ENCODE results near the gene PRUNE2.

PRUNE2 gene

GRCh38 chr9:76734716-76735115 is 171.2 kb downstream of the PRUNE2 start:
- DNase-seq (ENCODE audit: low read depth) = no peak

- DNase-seq (ENCODE audit: low read depth) = no peak
These were observed 172.8 kb downstream of the PRUNE2 start for GRCh38 chr9:76733096-76733495.

- DNase-seq (ENCODE audit: low read depth) = no peak
These were observed 173.5 kb downstream of the PRUNE2 start for GRCh38 chr9:76732341-76732958.

DNA sequence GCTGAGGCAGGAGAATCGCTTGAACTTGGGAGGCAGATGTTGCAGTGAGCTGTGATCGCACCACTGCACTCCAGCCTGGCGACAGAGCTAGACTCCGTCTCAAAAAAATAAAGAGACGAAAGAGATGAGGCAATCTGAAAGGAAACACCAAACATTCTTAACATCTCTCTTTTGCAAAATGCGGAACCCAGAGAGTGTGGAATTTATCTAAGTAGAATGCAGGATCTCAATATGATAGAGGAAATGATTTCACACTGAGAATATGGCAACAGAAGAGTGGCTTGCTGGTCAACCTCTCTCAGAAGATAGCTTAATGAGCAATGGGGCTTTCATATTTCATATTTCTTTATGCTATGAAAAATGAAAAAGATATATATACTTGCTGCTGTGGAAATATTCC is 175.1 kb downstream of the PRUNE2 start:
- no peak for DNase-seq (ENCODE audit: low read depth)

- no peak for DNase-seq (ENCODE audit: low read depth)
These were observed 175.8 kb downstream of the PRUNE2 start for GRCh38 chr9:76729980-76730737.

- DNase-seq (ENCODE audit: low read depth) = no peak
These were observed 176.8 kb downstream of the PRUNE2 start for GRCh38 chr9:76729116-76729515.

- DNase-seq (ENCODE audit: low read depth) = no peak
These were observed 180.0 kb downstream of the PRUNE2 start for GRCh38 chr9:76725885-76726284.

GRCh38 chr9:76725011-76725546 is 180.8 kb downstream of the PRUNE2 start:
- no peak for DNase-seq (ENCODE audit: low read depth)

- DNase-seq (ENCODE audit: low read depth) = no peak
These were observed 185.7 kb downstream of the PRUNE2 start for GRCh38 chr9:76720245-76720644.

GRCh38 chr9:76718166-76718565 is 187.7 kb downstream of the PRUNE2 start:
- no peak for DNase-seq (ENCODE audit: low read depth)

- no peak for DNase-seq (ENCODE audit: low read depth)
These were observed 188.3 kb downstream of the PRUNE2 start for GRCh38 chr9:76717613-76718012.

DNA sequence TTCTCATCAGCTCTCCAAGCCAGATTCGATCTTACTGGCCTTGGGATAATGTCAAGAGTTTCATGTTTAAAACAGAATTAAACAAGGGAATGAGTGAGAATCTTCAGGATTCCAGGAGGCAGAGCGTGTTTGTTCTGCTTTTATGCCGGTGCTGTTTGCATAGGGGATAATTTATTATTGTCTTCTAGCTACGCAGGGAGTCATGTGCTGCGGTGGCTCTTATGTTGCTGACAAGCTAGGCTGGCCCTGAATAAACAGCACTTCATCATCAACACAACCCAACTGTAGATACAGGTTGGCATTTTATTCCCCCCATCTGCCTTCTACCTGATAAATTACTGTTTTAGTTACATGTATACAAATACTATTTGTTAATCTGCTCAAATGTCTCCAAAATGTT is 188.7 kb downstream of the PRUNE2 start:
- no peak for DNase-seq (ENCODE audit: low read depth)

GRCh38 chr9:76716085-76716672 is 189.7 kb downstream of the PRUNE2 start:
- DNase-seq (ENCODE audit: low read depth) = no peak

DNA sequence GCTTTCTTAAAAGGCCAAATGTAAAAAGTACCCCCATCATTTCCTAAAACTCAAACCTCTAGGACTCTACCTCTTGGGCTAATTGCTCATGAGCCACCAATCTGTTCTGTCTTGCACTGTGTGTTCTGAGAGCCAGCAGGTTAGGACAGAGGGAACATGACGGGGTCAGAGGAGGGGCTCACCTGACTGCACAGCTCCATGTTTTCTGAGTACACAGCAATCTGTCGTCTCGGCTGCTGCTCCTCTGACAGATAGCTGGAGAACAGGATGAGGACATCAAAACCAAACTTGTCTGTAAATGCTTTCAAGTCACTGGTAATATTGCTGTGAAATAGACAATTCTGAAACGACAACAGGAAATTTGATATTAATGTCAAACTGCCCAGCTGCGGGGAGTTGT is 192.5 kb downstream of the PRUNE2 start:
- DNase-seq (ENCODE audit: low read depth) = no peak

GRCh38 chr9:76709020-76709419 is 196.9 kb downstream of the PRUNE2 start:
- no peak for DNase-seq (ENCODE audit: low read depth)

DNA sequence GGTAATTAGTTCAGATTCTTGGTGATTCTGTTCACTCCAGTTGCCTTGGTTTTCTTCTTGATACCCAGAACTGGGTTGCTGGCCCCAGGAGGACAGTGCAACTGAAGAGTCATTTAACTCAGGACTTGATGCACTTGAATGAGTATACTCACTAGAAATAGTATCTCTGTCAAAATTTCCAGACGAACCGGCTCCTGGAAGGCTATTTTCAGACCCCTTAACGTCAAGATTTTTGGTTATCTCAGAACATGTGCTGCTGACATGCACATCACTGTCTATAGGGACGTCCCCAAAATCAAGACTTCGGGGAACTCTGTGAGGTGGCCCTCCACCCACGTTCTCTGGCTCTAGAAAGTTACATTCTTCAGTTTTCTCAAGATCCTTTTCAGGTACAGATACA is 198.4 kb downstream of the PRUNE2 start:
- DNase-seq (ENCODE audit: low read depth) = no peak

GRCh38 chr9:76704593-76705204 is 201.2 kb downstream of the PRUNE2 start:
- DNase-seq (ENCODE audit: low read depth) = no peak

DNA sequence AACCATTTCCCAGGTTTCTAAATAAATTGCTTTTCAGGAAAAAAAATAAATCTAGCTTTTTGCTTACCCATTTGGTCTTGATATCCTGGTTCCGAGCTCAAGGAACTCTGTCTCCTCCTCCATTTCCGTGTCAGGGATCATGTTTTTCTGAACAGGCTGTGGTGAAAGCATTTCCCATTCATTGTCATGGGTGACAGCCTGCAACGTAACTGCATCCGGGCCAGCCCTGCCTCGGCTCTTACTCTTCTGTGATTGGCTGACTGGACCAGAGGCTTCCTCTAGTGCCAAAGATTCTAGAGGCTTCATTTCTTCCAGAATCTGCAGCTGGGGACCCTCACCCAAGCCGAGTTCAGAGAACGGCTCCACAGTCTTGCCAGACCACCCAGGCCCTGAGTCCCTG is 202.6 kb downstream of the PRUNE2 start:
- DNase-seq (ENCODE audit: low read depth) = no peak

- DNase-seq (ENCODE audit: low read depth) = no peak
These were observed 204.4 kb downstream of the PRUNE2 start for GRCh38 chr9:76701441-76702039.

- DNase-seq (ENCODE audit: low read depth) = no peak
These were observed 205.0 kb downstream of the PRUNE2 start for GRCh38 chr9:76700916-76701315.

GRCh38 chr9:76699971-76700370 is 205.9 kb downstream of the PRUNE2 start:
- DNase-seq (ENCODE audit: low read depth) = no peak

GRCh38 chr9:76697554-76697953 is 208.4 kb downstream of the PRUNE2 start:
- no peak for DNase-seq (ENCODE audit: low read depth)
